HG02623 (cell line): Measurements from ENCODE around the gene ATAT1.

Experiments used
- ATAC-seq: cut with Tn5 transposase; IDR thresholded peaks from one replicate; pipeline ENCODE4 v1.9.1; 2021; ENCODE audit warnings: moderate library complexity; ENCODE audit not compliant: unreplicated experiment

Gene ATAT1

GRCh38 chr6:30683183-30683979, 56.7 kb downstream of the ATAT1 start:
- ATAC-seq, result no peak

DNA sequence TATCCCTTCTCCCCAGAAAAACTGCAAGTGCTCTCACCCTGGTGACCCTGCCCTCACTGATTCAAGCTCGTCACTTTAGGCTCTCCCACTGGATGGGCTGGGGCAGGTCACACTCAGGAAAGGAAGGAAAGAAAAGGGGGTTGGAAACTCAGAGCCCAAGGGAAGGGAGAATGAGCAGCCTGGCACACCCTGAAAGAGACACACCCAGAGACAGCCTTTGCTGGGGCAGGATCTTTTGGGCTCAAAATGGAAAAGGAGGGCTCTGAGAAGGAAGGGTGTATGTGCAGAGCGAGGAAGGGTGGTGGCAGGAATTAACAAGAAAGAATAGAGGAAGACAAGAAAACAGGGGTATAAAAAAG, 57.3 kb downstream of the ATAT1 start:
- ATAC-seq, result no peak

DNA sequence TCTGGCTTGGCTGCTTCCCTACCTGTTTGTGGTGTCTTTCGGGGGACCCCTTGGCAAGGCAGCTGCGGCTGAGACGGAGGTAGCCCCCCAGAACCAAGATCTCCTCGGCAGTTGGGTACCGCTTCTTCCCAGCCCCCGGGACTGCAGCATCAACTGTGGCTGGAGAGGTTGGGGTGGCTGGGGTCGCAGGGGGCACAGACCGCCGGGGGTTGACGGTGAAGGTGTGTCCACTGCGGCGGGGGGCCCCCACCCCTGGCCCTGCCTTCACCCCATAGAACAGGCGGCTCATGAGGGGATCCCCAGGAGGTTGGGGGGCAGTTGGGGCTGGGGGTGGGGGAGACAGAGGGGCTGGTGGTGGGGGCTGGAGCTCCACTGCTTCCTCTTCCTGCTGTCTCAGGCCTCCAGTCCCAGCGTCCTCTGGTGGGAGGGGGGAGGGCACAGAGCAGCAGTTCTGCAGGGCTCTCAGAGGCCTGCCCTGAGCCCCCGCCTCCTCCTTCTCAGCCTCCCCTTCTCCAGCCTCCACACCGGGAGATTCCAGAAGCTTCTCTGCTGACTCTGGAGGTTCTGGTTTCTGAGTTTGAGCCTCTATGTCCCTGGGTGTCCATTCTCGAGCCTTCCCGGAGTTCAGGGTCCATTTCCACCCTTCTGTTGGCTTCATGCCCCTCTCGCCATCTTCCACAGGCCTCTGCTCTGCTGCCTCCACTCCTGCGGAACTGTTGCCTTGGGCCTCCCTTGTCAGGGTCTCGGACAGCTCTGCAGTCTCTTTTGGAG, 57.9 kb downstream of the ATAT1 start:
- ATAC-seq, result no peak

- ATAC-seq, result no peak
These were observed 58.7 kb downstream of the ATAT1 start for GRCh38 chr6:30685157-30686008.

GRCh38 chr6:30686009-30686907, 59.6 kb downstream of the ATAT1 start, which contains the start of gene PPP1R18:
TSS of gene PPP1R18 (minus strand) at chr6:30686645. CDS start at chr6:30686018, 627 bp downstream.
- ATAC-seq, result peak; percentile 12

DNA sequence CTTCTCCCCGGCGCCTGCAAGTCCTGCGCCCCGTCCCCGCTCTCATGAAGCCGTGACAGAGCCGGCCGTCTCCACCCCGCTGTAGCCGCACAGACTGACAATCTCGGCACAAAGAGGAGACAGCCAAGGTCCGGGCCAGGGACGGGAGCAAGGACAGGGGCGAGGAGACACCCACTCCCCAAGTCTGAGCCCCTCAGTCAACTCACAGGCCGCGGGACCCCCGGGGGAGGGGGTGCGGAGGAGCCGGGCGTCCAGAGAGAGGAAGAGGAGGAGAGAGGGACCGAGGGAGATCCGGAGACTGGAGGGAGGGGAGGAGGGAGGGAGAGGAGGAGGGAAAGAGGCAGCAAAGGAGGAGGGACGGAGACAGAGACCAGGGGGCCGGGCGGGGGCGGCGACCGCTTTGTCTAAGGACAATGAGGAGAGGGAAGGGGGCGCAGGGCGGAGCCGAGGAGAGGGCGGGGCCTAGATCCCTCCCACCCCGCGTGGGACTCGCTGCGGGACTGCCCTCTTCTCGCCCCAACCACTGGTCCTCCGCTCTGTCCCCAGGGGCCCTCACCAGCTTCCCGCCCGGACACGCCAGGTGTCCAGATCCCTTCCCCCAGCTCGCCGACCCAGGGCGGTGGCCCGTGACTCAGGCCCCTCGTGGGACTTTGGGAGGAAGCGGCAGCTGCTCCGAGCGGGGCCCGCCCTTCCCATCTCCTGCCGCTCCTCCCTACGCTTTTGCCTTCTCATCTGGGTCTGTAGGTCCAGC, 60.4 kb downstream of the ATAT1 start:
- peak; percentile 32 for ATAC-seq

DNA sequence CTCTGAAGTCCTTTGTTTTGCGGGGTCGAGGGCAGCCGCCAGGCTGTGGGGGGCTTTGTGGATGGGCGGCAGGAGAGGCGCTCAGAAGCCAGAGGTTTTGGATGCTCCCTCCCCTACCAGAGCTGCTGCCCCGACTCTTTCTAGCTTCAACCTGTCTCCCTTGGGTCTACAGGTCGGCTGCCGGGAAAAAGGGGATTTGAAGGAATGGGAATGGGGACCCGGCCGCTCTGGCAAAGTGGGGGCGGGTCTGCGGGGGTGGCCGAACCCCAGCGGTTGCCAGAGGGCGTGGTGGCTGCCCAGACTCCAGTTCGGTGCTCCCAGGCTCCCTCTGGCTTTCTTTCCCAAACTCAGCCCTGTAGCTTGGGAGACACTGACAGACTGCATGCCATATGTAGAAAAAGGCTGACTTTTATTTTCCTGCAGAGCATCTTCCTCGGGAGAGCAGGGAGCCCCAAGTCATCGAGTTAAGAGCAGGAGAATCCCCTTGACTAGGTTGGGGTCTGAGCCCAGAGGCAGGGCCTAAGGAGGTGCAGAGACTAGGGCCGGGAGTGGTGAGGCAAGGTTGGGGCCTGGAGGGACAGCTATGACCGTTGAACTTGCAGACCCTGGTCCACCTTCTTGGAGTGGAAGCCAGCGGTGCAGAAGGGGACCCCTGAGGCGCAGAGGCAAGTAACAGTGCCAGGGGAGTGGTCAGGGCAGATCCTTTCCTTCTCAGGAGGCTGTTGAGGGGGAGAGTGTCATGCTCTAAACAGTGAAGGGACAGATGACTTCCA, 61.2 kb downstream of the ATAT1 start:
- ATAC-seq, result no peak

DNA sequence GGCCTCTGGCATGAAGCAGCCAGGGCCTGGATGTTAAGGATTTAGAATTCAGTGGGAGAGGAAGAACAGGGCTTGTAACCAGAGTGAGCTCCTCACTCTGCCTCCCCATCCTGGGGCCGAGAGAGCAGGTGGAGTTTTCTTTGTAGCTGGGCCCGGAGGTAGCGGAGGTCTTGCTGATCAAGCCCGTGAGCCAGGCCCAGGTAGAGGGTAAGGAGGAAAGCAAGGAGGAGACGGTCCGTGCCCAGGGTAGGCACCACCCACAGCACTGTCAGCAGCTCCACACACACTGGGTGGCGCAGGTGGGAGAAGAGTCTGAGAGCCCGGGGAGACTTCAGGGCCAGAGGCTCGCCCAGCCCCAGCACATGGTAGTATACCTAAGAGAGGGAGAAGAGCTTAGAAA, 61.9 kb downstream of the ATAT1 start:
- ATAC-seq, result no peak

DNA sequence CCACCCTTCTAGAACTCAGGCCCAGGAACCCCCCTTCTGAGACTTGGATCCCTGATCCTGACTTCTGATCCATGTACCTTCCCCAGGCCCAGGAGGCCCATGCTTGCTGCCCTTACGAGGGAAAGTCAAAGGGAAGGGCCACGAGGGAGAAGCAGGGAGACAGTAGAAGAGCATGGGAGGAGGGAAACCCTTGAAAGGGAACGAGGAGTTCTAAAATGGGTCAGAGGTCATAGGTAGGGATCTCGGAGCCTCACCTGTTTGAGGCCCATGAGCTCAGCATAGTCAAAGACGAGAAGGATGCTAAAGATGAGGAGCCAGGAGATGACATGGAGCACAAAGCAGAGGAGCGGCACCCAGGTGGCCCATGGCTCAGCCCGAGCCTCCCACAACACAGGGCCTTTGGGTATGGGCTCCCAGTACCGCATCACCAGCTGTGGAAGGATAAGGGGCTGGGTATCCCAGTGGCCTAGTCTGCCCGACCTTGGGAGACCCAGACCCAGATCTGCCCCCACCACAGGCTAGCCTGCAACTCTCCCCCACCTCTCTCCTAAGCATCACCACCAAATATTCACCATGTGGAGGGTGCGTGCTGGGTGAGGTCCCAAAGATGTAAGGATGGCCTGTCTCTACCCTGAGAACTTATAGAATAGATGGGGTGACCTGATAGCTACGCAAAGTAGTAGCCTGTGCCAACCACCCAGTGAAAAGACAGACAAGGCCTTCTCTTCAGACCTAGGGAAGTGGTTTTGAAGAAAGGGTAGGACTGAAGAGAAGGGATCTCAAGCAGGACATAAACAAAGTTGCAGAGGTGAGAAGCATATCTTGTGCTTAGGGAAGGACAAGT, 62.6 kb downstream of the ATAT1 start:
- no peak for ATAC-seq

GRCh38 chr6:30689985-30690384, 63.3 kb downstream of the ATAT1 start:
- ATAC-seq, result no peak

GRCh38 chr6:30690403-30691207, 63.9 kb downstream of the ATAT1 start, which contains the start of gene NRM:
TSS of gene NRM (minus strand) at chr6:30690984. CDS start at chr6:30690974, 10 bp downstream.
- peak; percentile 26 for ATAC-seq

DNA sequence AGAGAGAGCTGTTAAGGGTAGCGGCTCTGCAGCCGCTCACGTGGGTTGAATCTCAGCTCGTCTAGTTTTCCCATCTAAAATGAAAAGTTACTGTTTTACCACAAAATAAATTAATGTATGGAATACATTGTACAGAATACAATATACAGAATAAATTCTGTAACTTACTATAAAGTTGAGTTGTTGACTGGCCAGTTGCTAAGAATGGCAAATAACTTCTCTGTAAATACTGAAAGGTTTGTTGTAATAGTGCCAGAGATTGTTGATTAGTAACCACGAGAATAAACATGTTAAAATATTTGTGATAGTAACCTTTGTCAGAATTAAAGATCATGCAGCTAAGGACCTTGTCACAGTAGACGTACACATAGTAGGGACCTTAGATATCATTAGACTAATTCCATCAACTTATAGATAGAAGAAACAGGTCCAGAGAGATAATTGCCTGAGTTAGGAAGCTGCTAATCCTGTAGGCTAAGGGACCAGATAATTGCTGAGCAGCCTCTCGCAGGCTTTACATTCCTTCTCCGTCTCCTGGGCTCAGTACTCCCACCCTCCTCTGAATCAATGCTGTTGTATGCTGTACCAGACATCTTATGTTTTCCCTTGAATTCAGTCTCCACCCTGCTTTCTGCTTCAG, 64.7 kb downstream of the ATAT1 start:
- ATAC-seq, result no peak
